Erythroblast (primary cell): ENCODE results near the gene SUSD1.

Source experiments
- GATA1 ChIP-seq: IDR thresholded peaks from 2 replicates; pipeline ENCODE4 v1.6.1; 2011; ENCODE audit warnings: low read depth, mild to moderate bottlenecking, control low read depth, low read length, moderate library complexity
- POLR2A ChIP-seq: IDR thresholded peaks from 2 replicates; pipeline ENCODE4 v1.6.1; 2011; ENCODE audit warnings: mild to moderate bottlenecking, low read length

DNA sequence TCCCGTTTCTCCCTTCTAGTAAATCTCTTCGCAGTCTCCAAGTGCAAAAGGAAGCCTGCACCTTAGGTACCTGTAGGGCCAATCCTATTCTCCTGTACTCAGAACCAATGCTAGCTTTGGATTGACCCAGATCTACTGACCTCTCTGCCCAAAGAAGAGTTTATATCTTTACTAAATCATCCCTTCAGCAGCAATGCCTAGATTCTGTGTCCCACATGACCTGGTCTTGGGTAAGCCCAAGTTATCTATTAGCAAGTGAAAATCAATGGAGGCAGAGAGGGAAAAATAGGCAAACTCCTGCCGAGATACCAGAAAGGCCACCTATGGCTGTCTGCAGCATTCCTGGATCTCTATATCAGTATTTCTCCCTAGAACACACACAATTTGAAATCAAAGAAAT lies 60.0 kb downstream of the SUSD1 start:
- TF ChIP-seq POLR2A (no peak), GATA1 (no peak)
